NCI-H446 (cell line): ENCODE measurements around the gene SRRM2.

Experiments used
- DNase-seq, 2 experiments: peaks; one replicate each; lab custom pipeline; 2025; lab: John Stamatoyannopoulos, UW

SRRM2 gene

DNA sequence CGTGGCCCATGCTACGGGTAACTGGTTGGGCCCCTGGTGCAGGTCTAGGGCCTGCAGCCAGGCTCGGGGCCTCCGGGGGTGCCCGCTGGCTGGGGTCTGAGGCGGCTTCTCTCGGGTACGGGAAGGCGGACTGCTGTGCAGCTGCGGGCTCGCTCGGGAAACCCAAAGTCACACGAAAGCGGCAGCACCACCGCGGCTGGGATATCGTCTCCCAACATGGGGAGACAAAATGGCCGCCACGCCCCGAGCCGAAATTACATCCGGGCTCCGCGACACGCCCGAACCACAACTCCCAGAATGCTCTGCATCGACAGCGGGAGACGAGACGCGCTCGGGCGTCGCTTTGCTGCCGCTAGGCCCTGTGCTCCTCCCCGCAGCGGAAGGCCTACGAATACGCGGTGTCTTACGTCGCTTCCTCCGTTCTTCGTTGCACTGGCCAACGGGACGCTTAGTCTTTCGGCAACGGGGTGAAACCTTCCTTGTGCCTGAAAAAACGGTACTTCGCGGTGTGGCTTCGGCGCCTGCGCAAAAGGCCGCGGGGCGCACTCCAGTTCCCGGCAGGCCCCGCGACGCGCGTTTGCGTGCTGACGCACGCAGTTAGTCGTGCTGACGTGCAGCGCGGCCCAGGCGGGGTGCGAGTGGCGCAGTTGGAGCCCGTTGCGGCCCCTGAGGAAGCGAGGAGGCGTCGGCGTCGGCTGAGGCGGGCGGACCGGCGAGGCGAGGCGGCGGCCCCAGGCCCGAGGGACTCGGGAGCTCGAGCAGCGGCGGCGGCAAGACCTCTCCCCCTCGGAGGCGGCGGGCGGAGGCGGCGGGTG lies at the start of gene SRRM2:
Gene SRRM2 (plus strand): TSS at position 604 of the 815 bp plus-strand sequence. CDS start 3,727 bp downstream, outside the sequence.
- peak; percentile 95 to 97 for DNase-seq

DNA sequence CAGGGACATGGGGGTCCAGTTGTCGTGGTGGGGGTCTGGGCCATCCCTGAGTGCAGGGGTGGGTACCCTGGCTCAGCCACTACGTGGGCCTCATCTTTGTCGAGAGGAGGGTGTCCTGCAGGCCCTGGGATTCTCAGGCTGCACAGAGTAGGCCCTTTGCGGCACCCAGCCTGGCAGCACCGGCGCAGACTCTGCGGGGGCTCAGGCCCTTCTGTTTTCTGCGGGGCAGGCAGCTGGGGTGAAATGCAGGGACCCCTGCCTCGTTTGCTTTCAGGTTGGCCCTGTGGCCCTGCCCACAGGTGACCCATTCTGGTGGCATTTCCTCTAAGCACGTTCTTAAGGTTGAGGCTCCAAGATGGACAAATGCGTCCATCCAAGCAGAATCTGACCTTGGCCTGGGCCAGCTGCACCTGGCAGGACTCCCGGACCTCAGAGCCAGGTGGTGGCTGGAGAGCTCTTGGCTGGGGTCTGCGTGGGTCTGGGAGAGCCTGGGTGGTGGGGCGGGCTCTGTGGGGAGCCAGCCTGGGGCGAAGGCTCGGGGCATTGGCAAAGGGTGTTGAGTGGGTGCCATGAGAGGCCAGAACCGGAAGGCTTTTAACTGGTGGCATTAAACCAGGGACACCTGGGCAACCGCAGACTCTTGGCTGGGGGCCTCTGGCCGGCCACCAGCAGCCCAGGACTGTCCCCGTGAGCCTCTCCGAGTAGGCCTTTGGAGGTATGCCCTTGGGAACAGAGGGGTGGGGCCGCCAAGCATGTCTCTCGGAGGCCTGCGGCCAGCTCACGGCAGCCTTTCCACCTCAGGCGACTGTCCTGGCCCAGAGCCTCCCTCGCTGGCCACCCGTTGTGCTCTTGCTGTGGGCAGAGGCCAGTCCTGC lies 49.3 kb upstream of the SRRM2 start:
- DNase-seq = no peak

DNA sequence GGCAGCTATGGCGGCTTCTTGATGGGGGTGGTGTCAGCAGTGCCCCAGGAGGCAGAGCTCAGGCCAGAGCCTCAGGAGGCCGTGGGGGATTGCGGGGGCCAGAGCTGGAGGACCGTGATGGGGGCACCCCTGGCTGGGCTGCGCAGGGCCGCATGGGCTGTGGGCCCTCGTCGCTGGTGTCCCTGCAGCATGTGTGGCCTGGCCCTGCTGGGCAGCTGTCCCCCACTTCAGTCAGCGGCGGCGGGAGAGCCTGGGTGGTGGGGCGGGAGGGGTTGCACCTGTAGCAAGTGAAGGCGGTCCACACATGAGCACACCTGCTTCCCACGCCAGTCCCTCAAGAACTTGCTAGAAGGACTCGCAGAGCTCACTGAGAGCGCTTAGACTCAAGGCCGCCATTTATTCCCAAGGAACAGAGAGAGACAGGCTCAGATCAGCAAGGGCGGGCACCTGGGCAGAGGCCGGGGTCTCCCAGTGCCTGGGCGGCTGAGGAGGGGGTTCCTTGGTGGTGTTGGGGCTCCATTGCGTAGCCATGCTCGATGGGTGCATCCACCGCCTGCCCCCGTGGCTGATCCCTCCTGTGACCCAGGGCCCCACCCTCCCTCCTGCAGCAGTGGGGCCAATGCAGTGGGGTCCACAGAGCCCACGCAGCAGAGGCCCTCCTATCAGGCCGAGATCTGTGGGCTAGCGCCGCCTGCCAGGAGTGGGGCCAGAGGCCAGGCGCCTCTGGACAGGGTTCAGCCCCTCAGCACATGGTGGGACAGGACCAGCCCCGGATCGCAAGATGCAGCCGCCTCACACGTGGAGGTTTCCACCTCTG lies 48.1 kb upstream of the SRRM2 start:
- DNase-seq = no peak

DNA sequence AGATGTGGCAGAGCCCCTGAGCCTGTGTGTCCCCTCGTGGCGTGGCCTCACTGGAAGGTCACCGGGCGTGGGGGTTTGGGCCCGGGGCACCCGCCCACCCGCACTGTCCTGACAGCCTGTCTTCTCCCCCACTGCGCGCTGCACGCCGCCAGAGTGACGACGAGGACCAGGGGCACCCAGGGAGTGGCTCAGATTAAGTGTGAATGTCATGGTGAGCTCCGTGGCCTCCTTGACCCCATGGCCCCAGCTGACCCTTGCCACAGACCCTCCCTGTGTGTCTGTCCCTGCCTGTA lies 47.5 kb upstream of the SRRM2 start:
- no peak for DNase-seq

DNA sequence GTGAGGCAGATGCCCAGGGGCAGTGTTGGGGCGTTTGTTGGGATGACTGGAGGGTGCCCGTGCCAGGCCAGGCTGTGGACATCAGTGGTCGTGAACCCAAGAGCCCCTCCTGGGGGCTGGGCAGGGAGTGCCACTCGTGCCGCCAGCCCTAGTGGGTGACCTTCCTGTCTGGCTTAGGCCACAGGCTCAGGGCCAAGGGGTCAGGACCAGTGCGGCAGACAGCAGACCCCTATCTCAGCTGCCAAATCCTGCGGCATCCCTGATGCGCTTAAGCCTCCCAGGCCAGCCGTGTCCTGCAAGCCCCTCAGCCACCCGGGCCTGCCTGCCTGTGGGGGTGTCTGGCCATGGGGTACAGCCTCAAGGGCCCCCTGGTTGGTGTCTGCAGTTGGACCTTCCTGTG lies 47.1 kb upstream of the SRRM2 start:
- no peak for DNase-seq

DNA sequence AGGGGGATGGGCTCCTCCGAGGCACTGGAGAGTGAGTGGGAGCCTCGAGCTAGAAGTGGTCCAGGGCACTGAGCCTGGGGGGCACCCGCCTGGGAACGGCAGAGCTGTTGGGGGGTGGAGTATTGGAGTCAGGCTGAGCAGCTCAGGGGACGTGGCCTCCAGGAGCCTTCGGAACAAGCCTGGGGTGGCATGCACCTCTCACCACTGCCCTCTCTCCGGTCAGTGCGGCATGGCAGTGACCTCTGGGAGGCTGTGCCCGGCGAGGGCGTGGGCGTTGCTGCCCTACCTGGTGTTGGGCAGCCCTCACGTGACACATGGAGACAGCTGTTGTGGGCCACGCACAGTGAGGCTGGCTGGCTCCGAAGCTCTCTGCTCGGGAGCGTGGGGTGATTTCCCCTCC lies 46.4 kb upstream of the SRRM2 start:
- DNase-seq = no peak

DNA sequence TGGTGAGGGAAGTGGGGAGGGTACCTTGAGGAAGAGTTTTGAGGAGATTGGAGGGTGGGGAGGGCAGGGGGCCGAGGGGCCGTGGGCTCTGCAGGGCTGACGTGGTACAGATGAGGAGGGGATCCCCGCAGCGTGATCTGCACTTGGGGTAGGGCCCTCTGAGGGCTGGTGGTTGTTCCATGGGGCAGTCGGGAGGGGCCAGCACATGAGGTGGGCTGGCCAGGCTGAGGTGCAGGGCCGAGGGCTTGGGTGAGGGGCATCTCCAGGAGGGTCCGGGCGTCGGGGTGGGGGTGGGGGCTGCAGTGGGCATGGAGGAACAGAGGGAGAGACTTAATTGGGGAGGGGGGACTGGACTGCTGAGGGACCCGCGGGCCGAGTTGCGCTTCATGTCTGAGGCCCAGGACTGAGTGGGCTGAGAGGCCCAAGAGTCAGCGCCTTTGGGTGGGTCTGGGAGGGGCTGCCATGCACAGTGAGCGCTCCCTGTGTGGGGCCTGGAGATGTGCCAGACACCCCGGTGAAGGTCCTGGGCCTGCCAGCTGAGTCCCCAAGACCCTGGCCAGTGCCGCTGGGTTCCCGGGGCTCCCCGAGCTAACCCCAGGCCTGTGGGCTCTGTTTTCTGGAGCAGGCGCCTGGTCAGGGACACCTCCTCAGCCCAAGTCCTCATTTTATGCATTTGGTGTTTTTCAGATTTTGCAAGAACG lies 45.7 kb upstream of the SRRM2 start:
- DNase-seq = no peak

DNA sequence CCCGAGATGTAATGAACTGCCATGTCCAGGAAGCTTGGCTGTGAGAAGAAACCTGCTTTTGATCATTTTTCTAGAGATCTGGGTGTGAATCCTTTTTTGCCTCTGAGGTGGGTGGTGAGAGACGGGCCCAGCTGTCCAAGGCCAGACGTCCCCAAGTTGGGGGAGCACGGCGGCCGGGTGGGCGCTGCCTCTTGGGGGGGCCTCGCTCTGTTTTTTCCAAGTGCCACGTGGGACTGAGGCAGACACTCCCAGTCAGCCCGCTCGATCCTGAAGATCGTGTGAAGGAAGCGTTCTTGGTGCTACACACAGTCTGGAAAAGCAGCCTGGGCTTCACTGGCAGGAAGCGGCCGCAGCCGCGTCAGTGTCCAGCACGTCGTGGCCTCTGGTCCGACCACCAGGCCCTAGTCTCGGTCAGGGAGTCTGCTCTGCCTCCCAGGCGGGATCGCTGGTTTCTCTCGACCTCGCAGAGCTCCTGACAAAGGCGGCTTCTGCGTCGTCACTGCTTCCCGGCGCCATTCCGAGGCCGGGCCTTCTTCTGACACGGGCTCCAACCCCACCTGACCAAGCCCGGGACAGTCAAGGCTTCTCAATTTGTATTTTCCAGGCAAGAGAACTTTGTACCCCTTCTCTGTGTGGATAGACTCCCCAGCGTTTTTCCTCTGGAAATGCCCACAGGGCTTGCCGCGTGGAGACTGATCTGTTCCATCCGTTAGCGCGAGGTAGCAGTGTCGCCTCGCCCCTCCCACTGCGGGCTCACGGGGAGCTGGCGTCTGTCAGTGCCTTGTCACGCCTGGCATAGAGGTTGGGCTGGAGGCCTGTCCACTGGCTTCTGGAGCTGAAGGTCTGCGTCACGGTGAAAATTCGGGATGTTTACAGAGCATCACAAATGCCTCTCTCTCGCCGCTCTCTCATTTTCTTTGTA lies 44.8 kb upstream of the SRRM2 start:
- no peak for DNase-seq

DNA sequence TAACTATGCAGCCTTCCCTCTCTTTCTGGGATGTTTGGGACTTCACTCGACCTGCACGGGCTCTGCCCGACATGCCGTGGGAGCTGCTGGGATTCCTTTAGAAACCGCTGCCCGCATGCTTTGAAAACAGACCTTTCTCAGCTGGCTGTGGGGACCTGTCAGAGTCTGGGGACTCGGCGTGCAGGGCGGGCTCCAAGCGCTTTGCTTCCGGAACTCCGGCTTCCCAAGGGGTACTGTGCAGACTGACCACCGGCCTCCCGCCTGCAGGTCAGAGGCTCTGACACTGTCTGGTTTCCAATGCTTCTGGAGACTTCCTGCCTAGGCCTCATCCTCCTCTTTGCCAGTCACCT lies 44.2 kb upstream of the SRRM2 start:
- DNase-seq = no peak

DNA sequence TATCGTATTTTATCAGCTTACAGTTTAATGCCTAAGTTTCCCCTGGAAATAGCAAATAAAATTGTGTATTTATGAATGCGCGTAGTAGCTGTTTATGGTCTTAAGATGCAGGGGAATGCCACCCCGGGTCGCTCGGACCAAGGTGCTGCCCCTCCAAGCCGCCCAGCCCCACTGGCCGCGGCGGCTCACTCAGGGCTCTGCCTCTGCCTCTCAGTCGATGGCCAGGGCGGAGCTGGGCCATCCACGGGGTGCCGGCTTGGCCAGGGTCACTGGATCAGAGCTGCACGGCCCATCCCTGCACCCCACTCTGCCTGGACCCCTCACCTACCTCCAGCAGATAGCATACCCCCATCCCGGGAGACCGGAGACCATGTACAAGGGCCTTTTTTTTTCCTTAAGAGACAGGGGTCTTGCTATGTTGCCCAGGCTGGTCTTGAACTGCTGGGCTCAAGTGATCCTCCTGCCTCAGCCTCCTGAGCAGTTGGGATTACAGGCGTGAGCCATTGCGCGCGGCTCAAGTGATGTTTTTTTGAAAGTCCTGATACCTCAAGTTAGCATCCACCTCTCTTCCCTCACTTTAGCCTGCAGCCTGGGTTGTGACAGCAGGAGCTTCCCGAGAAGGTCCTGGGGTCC lies 43.4 kb upstream of the SRRM2 start:
- no peak for DNase-seq

DNA sequence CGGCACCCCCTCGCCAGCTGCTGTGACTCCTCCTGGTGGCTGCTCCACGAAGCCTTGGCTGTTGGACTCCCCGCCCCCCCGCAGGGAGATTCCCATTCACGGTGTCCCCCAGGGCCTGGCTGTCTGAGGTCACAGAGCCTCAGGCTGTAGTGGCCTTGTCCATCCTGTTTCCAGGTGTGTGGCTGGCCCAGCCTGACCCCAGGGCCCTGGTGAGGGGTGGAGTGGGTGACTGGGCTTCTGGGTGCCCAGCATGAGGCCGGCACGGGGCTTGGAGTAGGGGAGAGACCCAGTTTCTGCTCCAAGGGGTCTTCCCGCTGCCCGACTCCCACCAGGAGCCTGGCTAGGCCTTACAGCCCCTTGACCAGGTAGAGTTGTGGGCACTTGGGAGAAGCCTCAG lies 42.9 kb upstream of the SRRM2 start:
- no peak for DNase-seq

DNA sequence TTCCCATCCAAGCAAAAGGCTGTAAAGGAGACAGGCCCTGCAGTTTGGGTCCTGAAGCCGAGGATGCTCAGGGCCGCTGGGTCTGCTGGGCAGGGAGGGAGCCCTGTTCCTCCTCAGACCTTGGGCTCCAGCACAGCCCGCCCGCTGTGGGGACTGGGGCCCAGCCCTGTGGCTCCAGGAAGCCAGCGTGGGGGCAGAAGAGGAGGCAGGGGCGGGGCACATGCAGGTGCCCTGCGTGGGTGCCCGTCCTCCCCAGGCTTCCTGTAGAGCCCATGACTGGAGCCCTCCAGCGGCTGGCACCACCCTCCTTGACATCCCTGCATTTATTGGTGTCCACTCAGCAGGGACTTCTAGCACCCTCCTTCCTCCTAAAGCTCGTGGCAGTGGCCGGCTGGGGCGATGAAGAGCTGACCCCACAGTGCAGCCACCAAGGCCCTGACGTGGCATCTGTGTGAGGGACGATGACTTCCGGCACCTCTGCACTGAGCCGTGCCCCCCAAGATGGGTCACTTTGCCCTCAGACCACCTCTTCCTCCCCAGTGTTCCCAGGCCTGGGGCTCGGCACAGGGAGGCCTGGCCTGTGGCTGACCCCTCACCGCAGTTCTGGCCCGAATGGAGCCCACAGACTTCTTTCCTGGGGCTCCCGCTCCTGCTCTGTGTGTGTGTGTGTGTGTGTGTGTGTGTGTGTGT lies 42.3 kb upstream of the SRRM2 start:
- DNase-seq = no peak

DNA sequence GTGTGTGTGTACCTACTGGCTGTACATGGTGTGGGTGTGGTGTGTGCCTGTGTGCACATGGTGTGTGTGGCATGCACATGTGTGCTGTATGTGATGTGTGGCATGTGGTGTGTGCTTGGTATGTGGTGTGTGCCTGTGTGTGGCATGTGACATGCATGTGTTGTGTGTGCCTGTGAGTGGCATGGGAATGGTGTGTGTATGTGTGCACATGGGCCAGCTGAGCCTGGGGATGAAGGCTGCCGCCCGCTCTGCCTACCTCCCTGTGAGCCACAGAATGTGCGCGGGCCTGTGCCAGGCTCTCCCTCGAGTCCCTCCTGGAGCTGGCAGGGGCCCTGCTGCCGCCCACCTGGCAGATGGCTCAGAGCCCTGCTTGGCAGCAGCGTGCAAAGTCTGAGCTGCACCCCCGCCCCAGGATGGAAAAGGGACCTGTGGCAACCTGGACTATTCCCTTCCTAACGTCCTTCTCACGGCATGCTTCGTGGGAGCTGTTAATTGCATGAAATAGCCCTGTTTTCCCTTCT lies 41.7 kb upstream of the SRRM2 start:
- DNase-seq = peak in 1 of 2 experiments; percentile 65

DNA sequence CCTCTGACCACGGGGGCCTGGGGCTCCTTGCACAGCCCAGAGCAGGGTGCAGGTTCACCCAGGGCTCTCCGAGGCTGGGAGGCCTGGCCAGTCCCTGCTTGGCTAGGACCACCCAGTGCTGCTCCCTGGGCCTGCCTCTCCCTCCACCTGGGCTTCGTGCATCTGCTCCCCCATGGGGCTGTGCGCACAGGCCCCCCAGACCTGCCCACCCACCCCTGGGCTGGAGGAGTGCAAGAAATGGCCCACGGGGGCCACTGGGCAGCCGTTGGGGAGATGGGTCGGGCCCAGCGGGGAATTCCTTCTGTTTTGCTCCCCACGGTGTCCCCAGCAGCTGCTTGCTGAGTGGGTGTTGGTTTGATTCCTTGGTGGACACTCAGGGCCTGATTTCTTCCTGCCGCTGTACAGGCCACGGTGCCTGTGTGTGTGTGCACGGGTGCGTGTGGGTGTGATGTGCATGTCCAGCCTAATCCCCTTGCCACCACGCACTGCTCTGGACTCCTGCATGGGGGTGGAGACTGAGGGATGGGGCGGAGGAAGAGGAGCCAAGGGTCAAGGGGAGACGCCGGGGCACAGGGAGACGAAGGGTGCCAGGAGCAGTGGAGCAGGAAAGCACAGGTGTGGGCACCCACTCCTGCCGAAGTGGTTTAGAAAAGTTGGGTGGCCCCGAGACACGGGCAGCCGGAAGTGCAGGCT lies 40.9 kb upstream of the SRRM2 start:
- DNase-seq = no peak

DNA sequence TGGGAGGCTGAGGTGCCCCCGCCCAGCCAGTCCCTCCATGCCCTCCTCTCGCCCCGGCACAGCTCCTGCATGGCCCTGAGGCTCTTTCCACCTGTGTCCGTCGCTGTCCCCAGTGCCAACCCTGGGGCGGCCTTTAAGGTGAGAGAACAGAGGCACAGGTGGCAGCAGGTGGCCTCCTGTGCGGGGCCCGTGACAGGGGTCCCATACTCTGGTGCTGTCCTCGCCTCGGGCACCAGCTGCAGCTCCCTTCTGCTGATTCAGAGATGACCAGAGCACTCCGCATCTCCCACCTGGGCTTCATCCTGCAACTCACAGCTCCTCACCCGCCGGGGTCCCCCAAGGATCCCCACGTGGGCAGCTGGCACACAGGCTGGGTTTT lies 40.4 kb upstream of the SRRM2 start:
- no peak for DNase-seq

DNA sequence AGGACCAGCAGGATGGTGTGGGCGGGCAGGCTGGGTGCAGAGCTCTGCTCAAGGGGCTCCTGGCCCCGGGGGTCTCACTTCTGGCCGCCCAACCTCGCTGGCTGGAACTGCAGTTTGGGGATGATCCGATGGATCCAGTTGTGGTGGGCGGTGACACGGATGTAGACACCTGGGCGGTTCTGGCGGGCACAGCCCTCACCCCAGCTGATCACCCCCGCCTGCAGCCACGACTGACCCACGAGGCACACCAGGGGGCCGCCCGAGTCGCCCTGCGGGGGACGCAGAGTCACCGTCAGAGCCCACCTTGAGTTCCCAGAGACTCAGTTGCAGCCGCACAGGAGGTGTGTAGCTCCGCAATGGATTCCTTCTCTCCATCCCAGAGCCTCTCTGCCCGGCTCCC lies 39.9 kb upstream of the SRRM2 start:
- DNase-seq = no peak

DNA sequence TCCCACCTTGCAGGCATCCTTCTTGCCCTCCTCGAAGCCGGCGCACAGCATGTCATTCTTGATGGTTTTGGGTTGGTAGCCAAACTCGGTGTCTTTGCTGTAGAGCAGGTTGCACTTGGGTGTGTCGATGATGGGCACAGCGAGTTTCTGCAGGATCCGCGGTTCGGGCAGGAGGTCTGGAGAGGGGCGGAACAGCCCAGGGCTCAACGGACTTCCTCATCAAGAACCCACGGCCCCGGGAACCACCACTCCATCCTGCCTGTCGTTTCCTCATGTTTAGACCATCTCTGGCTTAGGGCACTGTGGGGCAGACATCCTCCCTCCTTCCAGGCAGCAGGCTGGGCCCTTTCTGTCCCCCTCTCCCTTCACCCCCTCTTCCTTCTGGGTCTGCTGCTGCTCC lies 38.9 kb upstream of the SRRM2 start:
- no peak for DNase-seq

DNA sequence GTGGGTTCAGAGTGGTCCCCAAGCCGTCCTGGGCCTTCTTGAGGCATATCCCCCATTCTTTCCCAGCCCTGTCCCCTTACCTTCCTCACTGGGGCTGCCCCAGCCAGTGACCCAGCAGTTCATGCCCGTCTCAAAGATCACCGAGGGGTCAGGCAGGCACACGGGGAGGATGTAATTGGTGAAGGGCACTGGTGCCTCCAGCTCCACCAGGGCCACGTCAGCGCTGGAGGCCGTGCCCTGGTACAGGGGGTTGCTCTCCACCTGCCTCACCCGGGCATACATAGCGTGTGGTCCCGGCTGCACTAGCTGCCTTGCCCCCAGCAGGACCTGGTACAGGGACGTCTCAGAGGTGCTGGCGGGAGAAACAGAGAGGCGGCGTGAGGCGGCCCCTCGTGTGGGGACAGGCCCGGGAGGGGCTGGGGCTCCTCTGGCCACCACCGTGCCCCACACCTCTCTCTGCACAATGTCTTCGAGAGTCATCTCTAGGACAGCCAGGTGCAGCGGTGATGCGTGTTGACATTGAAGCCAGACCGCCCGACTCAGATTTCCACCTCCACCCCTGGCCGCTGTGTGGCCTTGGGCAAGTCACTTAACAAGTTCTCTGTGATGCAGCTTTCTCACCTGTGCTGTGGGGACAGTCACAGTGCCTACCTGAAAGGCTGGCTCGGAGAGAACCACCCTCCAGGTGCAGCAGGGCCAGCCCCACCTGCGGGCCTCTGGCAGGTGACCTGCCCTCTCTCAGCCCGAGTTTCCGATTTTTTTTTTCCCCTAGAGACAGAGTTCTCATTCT lies 38.3 kb upstream of the SRRM2 start:
- no peak for DNase-seq
